ENCODE data around the gene CLMN.

GRCh38 chr14:95363468-95363954, 43.8 kb upstream of the CLMN start:
- TF ChIP-seq POLR2AphosphoS5 (IDR thresholded peaks at IDR 0.05; ENCODE audit: insufficient read depth, low read depth, low read length) = no peak
- no peak for TF ChIP-seq EZH2 (IDR thresholded peaks at IDR 0.05; ENCODE audit: borderline replicate concordance, low read depth, low read length, severe bottlenecking)
- TF ChIP-seq CTCF (IDR thresholded peaks at IDR 0.05; ENCODE audit: extremely low read depth in 1 of 2, insufficient read depth in 1 of 2, low read depth in 1 of 2, low read length in 2 of 2) = no peak
- no peak for TF ChIP-seq POLR2A (IDR thresholded peaks at IDR 0.05; ENCODE audit: low read depth, low read length)
- TF ChIP-seq FOS (IDR thresholded peaks at IDR 0.05; ENCODE audit: borderline replicate concordance, insufficient read depth, low read length) = no peak
- TF ChIP-seq GATA2 (IDR thresholded peaks at IDR 0.05; ENCODE audit: insufficient read depth, insufficient read length, low read depth, low read length) = no peak
- no peak for TF ChIP-seq MAX (IDR thresholded peaks at IDR 0.05; ENCODE audit: insufficient read depth, insufficient read length)
- no peak for TF ChIP-seq JUN (IDR thresholded peaks at IDR 0.05; ENCODE audit: borderline replicate concordance, insufficient read depth, insufficient read length, low read depth)
